Cardiac fibroblast (primary cell): Measurements from ENCODE around the gene TGFB2.

Experiments
- DNase-seq, 2 donors: peaks; one replicate each; pipeline versions ENCODE4 v3.0.0 to v3.0.0-alpha.2; 2010; ENCODE audit warnings: low read depth in 2 of 2
- H3K4me3 ChIP-seq, 2 donors: replicated peaks in 1 of 2; 1 replicate in 1 of 2; 2 replicates in 1 of 2; pipeline ENCODE4 v1.5.1; 2011; ENCODE audit warnings: low read depth in 2 of 2, low read length in 2 of 2, mild to moderate bottlenecking in 2 of 2, moderate library complexity in 1 of 2
- CTCF ChIP-seq: IDR thresholded peaks from one replicate; pipeline ENCODE4 v1.5.1; 2011; ENCODE audit warnings: low read depth, mild to moderate bottlenecking, low read length, inconsistent platforms

TGFB2 gene

GRCh38 chr1:218301217-218301616, 43.9 kb upstream of the TGFB2 start:
- H3K4me3 ChIP-seq, result no peak overlapping the region
- DNase-seq, result no peak
- TF ChIP-seq CTCF, result no peak

DNA sequence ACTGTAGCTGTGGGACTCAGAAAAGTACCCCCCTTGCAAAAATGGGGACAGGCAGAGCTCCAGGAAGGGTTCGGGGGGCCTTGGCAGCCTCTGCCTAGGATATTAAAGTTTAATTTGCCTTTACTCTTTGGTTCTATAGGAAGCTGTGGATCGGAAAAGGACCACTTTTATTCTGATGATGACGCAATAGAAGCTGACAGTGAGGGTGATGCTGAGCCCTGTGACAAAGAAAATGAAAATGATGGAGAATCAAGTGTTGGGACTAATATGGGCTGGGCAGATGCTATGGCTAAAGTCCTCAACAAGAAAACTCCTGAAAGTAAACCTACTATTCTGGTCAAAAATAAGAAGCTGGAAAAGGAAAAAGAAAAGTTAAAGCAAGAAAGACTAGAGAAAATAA, 43.0 kb upstream of the TGFB2 start:
- no peak for TF ChIP-seq CTCF
- H3K4me3 ChIP-seq, result no peak overlapping the region
- no peak for DNase-seq

GRCh38 chr1:218303176-218303879, 41.8 kb upstream of the TGFB2 start:
- no peak for TF ChIP-seq CTCF
- no peak for DNase-seq
- H3K4me3 ChIP-seq, result no peak overlapping the region

DNA sequence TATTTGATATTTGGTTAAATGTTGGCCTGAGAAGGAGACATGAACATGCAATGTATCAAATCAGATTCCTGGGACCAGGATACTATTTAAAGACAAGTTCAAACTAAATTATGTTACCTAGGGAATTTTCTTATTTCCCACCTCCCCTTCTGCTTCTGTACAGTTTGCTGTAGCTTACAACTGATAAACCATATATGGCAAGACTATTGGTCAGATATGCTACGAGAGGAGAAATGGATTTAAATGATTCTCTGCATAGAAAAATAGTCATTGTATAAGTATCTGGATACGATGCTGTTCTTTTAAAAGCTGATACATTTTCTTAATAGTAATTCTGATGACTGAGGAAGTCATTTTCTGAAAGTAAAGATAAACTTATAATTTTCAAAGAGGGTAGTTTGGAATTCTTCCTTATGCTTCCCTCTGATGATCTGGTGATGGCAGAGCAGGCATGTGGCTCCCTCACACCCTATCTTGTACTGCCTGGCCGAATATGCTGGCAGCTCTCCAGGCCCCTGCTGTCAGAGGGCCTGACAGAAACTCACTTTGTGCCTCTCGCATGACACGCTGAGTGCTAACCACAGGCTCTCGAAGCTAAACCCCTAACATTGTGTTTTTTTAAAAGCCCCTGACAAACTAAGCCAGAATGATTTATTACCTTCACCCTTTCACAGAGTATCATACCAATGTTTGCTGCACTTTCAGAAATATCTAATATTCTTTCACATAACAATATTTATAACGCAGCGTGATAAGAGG, 40.7 kb upstream of the TGFB2 start:
- DNase-seq, result peak; percentile 37 to 64
- TF ChIP-seq CTCF, result no peak
- no peak overlapping the region for H3K4me3 ChIP-seq

DNA sequence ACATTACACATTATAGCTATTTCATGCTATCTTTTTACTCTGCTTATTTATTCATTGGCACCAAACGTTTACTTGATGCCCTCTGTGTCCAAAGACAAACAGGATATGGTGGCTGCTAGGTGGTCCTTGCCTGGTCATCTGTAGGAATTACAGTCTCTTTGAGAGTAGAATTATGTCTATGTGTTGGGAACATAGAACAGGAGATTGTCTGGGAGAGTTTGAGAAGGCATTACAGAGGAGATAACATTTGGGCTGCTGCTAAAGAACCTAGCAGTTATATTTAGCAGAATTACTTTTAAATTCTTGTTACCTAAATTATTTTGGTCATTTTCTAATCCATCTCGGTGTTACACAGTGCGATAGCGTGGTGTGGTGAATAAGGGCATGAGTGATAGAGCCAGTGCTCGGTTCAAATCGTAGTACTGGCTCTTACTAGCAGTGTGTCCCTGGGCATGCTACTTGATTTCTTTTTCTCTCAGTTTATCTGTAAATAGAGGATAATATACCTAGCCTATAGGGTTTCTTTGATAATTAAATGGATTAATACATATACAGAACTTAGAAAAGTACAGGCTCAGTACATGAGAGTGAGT, 39.6 kb upstream of the TGFB2 start:
- DNase-seq, result no peak
- TF ChIP-seq CTCF, result no peak
- H3K4me3 ChIP-seq, result no peak overlapping the region

GRCh38 chr1:218312509-218312908, 32.6 kb upstream of the TGFB2 start:
- DNase-seq, result peak in 1 of 2 donors; percentile 79
- TF ChIP-seq CTCF, result no peak
- no peak overlapping the region for H3K4me3 ChIP-seq
